HEK293 (cell line): ENCODE measurements around the gene MSI1.

ENCODE experiments used
- CTCF ChIA-PET: fragments of 350-600 bp; formaldehyde crosslinking; extraction: SDS; loops from one replicate; lab custom pipeline; 2021; ENCODE audit warnings: antibody characterized with exemption; lab: Yijun Ruan, JAX
- POLR2A ChIA-PET: fragments of 300-600 bp; formaldehyde crosslinking; extraction: SDS; loops from one replicate; lab custom pipeline; 2020; ENCODE audit warnings: antibody characterized with exemption, inconsistent platforms; lab: Yijun Ruan, JAX
- H3K27ac ChIP-seq: fragments of 200-500 bp; sonication (Bioruptor generic); 2 replicates; pipeline ENCODE4 v1.5.1; 2014; ENCODE audit warnings: low read depth, low read length, control low read depth, inconsistent platforms; ENCODE audit errors: extremely low read depth
- H3K36me3 ChIP-seq, 2 experiments: fragments of 200-500 bp in 1 of 2; sonication (Bioruptor generic) in 1 of 2; 1 replicate in 1 of 2; 2 replicates in 1 of 2; pipeline ENCODE4 v1.5.1; 2014 to 2017; ENCODE audit warnings: inconsistent platforms in 2 of 2, low read length in 2 of 2; ENCODE audit not compliant: control insufficient read depth in 2 of 2, insufficient read depth in 1 of 2
- H3K4me1 ChIP-seq: fragments of 200-500 bp; sonication (Bioruptor generic); 2 replicates; pipeline ENCODE4 v1.5.1; 2014; ENCODE audit warnings: mild to moderate bottlenecking, low read length, inconsistent platforms; ENCODE audit not compliant: control insufficient read depth, insufficient read depth
- H3K4me3 ChIP-seq: 2 replicates; pipeline ENCODE4 v1.5.1; 2011; ENCODE audit warnings: low read depth, mild to moderate bottlenecking, control low read depth, low read length, moderate library complexity
- H3K9me3 ChIP-seq: fragments of 200-500 bp; sonication (Bioruptor generic); 2 replicates; pipeline ENCODE4 v1.5.1; 2014; ENCODE audit warnings: low read depth, low read length, inconsistent platforms; ENCODE audit not compliant: control insufficient read depth, insufficient read depth
- GFI1B ChIP-seq: fragments of 450-650 bp; formaldehyde crosslinking; IDR thresholded peaks from 2 replicates; pipeline ENCODE4 v1.5.1; 2016; ENCODE audit warnings: missing biosample characterization, missing genetic modification characterization
- HOXD13 ChIP-seq: sonication (generic); formaldehyde crosslinking; IDR thresholded peaks from 2 replicates; pipeline ENCODE4 v1.8.0; 2022; ENCODE audit warnings: missing genetic modification reagents, borderline replicate concordance
- INSM2 ChIP-seq: fragments of 450-650 bp; formaldehyde crosslinking; IDR thresholded peaks from 2 replicates; pipeline ENCODE4 v1.5.1; 2016; ENCODE audit warnings: missing biosample characterization, missing genetic modification characterization
- MYNN ChIP-seq: fragments of 450-650 bp; formaldehyde crosslinking; IDR thresholded peaks from 2 replicates; pipeline ENCODE4 v1.5.1; 2016; ENCODE audit warnings: missing biosample characterization, missing genetic modification characterization, borderline replicate concordance
- REST ChIP-seq: fragments of 450-650 bp; formaldehyde crosslinking; IDR thresholded peaks from 2 replicates; pipeline ENCODE4 v1.5.1; 2016; ENCODE audit warnings: missing biosample characterization, missing genetic modification characterization
- SP7 ChIP-seq: fragments of 450-650 bp; formaldehyde crosslinking; IDR thresholded peaks from 2 replicates; pipeline ENCODE4 v1.5.1; 2016; ENCODE audit warnings: missing biosample characterization, missing genetic modification characterization
- ZFP37 ChIP-seq: fragments of 450-650 bp; formaldehyde crosslinking; IDR thresholded peaks from 2 replicates; pipeline ENCODE4 v1.5.1; 2016; ENCODE audit warnings: missing biosample characterization, missing genetic modification characterization
- ZNF10 ChIP-seq: fragments of 450-650 bp; formaldehyde crosslinking; IDR thresholded peaks from 2 replicates; pipeline ENCODE4 v1.5.1; 2017; ENCODE audit warnings: missing biosample characterization, missing genetic modification characterization
- ZNF239 ChIP-seq: fragments of 450-650 bp; formaldehyde crosslinking; IDR thresholded peaks from 2 replicates; pipeline ENCODE4 v1.5.1; 2016; ENCODE audit warnings: missing biosample characterization, missing genetic modification characterization
- ZNF280C ChIP-seq: fragments of 450-650 bp; formaldehyde crosslinking; IDR thresholded peaks from 2 replicates; pipeline ENCODE4 v1.5.1; 2016; ENCODE audit warnings: missing biosample characterization, missing genetic modification characterization
- ZNF37A ChIP-seq: fragments of 450-650 bp; IDR thresholded peaks from 2 replicates; pipeline ENCODE4 v1.5.1; 2018; ENCODE audit warnings: missing biosample characterization, missing genetic modification characterization
- ZNF426 ChIP-seq: fragments of 450-650 bp; formaldehyde crosslinking; IDR thresholded peaks from 2 replicates; pipeline ENCODE4 v1.5.1; 2017; ENCODE audit warnings: missing biosample characterization, missing genetic modification characterization, mild to moderate bottlenecking, inconsistent platforms, moderate library complexity
- ZNF449 ChIP-seq: fragments of 450-650 bp; formaldehyde crosslinking; IDR thresholded peaks from 2 replicates; pipeline ENCODE4 v1.5.1; 2017; ENCODE audit warnings: missing biosample characterization, mild to moderate bottlenecking, missing genetic modification characterization, moderate library complexity
- ZNF473 ChIP-seq: fragments of 450-650 bp; formaldehyde crosslinking; IDR thresholded peaks from 2 replicates; pipeline ENCODE4 v1.5.1; 2017; ENCODE audit warnings: missing biosample characterization, missing genetic modification characterization
- ZNF600 ChIP-seq: fragments of 450-650 bp; formaldehyde crosslinking; IDR thresholded peaks from 2 replicates; pipeline ENCODE4 v1.5.1; 2016; ENCODE audit warnings: missing biosample characterization, missing genetic modification characterization
- ZNF629 ChIP-seq: fragments of 450-650 bp; formaldehyde crosslinking; IDR thresholded peaks from 2 replicates; pipeline ENCODE4 v1.5.1; 2017; ENCODE audit warnings: missing biosample characterization, missing genetic modification characterization
- ZNF660 ChIP-seq: fragments of 450-650 bp; IDR thresholded peaks from 2 replicates; pipeline ENCODE4 v1.5.1; 2018; ENCODE audit warnings: missing biosample characterization, mild to moderate bottlenecking, missing genetic modification characterization
- ZNF704 ChIP-seq: fragments of 450-650 bp; formaldehyde crosslinking; IDR thresholded peaks from 2 replicates; pipeline ENCODE4 v1.5.1; 2016; ENCODE audit warnings: missing biosample characterization, missing genetic modification characterization
- ZNF785 ChIP-seq: fragments of 450-650 bp; formaldehyde crosslinking; IDR thresholded peaks from 2 replicates; pipeline ENCODE4 v1.5.1; 2016; ENCODE audit warnings: missing biosample characterization, missing genetic modification characterization
- ZNF837 ChIP-seq: fragments of 450-650 bp; formaldehyde crosslinking; IDR thresholded peaks from 2 replicates; pipeline ENCODE4 v1.5.1; 2016; ENCODE audit warnings: missing biosample characterization, missing genetic modification characterization

MSI1 gene

GRCh38 chr12:120346681-120347080 is 22.3 kb downstream of the MSI1 start:
- Histone ChIP-seq H3K36me3 (peaks cover 7 to 59% of the 10 kb centered on the region in 2 experiments; a peak in 2 of 3 replicates), H3K9me3 (no peaks in the 10 kb centered on the region), H3K4me1 (no peaks in the 10 kb centered on the region), H3K27ac (no peak overlapping the region), H3K4me3 (no peak overlapping the region)
- ChIA-PET POLR2A (interaction anchor here (1.1 kb wide), 1 partner anchor 85 kb away, joined by 4 read pairs; no protein-coding TSS in a partner anchor), CTCF (interaction anchor here (0.6 to 0.9 kb wide), 4 partner anchors 18 to 1451 kb away, joined by 3 to 8 read pairs (median 4); no protein-coding TSS in a partner anchor)
- TF ChIP-seq MYNN (no peak), ZNF660 (tag by site-specific recombination) (no peak), ZNF37A (no peak), ZFP37 (tag by site-specific recombination) (no peak), ZNF280C (tag by site-specific recombination) (no peak), SP7 (tag by site-specific recombination) (no peak), ZNF239 (tag by site-specific recombination) (no peak), HOXD13 (CRISPR knock-in tag) (no peak), GFI1B (tag by site-specific recombination) (no peak), INSM2 (no peak), ZNF837 (tag by site-specific recombination) (no peak), ZNF704 (tag by site-specific recombination) (no peak), ZNF629 (tag by site-specific recombination) (no peak), ZNF785 (no peak), ZNF600 (tag by site-specific recombination) (no peak), ZNF426 (tag by site-specific recombination) (no peak), ZNF473 (tag by site-specific recombination) (no peak), REST (tag by site-specific recombination) (no peak), ZNF449 (no peak), ZNF10 (tag by site-specific recombination) (no peak)
